Stimulated activated naive CD4-positive, alpha-beta T cell treated with Interleukin-2 at 50 U/mL for 16 hours (primary cell): ENCODE measurements around the gene CASP1.

ENCODE experiments used
- DNase-seq: peaks from one replicate; lab custom pipeline; 2025; lab: John Stamatoyannopoulos, UW

Gene CASP1

GRCh38 chr11:104984808-104985207 is 50.1 kb downstream of the CASP1 start:
- no peak for DNase-seq

- no peak for DNase-seq
These were observed 55.1 kb downstream of the CASP1 start for GRCh38 chr11:104979839-104980238.
